Neural cell (in vitro differentiated cells): Measurements from ENCODE around the gene SIX3. TPM values are rescaled to one million over a fixed set of nuclear protein-coding genes. Genes with fewer than 3 reads are reported as not detected.
A peak's percentile ranks its signal among the peaks of the same experiment; 100 is the strongest.

Experiments used
- H2AFZ ChIP-seq: fragments of 200-600, 300-800 bp; sonication (generic), shearing (Covaris generic); 2 replicates; pipeline ENCODE4 v1.6.0; 2014; ENCODE audit warnings: low read depth, mild to moderate bottlenecking, antibody characterized with exemption, low read length, moderate library complexity
- H3F3A ChIP-seq: fragments of 200-600 bp; shearing (Covaris generic); 2 replicates; pipeline ENCODE4 v1.6.1; 2016; ENCODE audit warnings: mild to moderate bottlenecking, moderate library complexity, mixed read lengths, antibody characterized with exemption, low read length; ENCODE audit not compliant: insufficient read depth, poor library complexity, severe bottlenecking
- H3K27ac ChIP-seq: fragments of 200-600, 300-800 bp; sonication (generic), shearing (Covaris generic); 2 replicates; pipeline ENCODE4 v1.5.1; 2014; ENCODE audit warnings: mild to moderate bottlenecking, low read length, moderate library complexity
- H3K27me3 ChIP-seq: fragments of 300-800, 200-600 bp; sonication (generic), shearing (Covaris generic); 2 replicates; pipeline ENCODE4 v1.6.0; 2014; ENCODE audit warnings: mild to moderate bottlenecking, low read depth, low read length, moderate library complexity; ENCODE audit not compliant: insufficient read depth
- H3K36me3 ChIP-seq: fragments of 300-800, 200-600 bp; sonication (generic), shearing (Covaris generic); 2 replicates; pipeline ENCODE4 v1.5.1; 2014; ENCODE audit warnings: mild to moderate bottlenecking, antibody characterized with exemption, low read length, moderate library complexity; ENCODE audit not compliant: insufficient read depth
- H3K4me2 ChIP-seq: fragments of 300-800, 200-600 bp; sonication (generic), shearing (Covaris generic); 2 replicates; pipeline ENCODE4 v1.6.0; 2014; ENCODE audit warnings: mild to moderate bottlenecking, low read length
- H3K4me3 ChIP-seq: fragments of 300-800, 200-600 bp; sonication (generic), shearing (Covaris generic); 2 replicates; pipeline ENCODE4 v1.5.1; 2014; ENCODE audit warnings: mild to moderate bottlenecking, low read length, moderate library complexity
- H3K79me2 ChIP-seq: fragments of 200-600 bp; shearing (Covaris generic); replicated peaks from 2 replicates; pipeline ENCODE4 v1.6.0; 2014; ENCODE audit warnings: mild to moderate bottlenecking, low read length, moderate library complexity; ENCODE audit not compliant: insufficient read depth
- H3K9ac ChIP-seq: fragments of 300-800, 200-600 bp; sonication (generic), shearing (Covaris generic); 2 replicates; pipeline ENCODE4 v1.6.1; 2016; ENCODE audit warnings: mild to moderate bottlenecking, low read length, mixed read lengths
- H3K9me2 ChIP-seq: fragments of 200-600 bp; shearing (Covaris generic); 2 replicates; pipeline ENCODE4 v1.6.1; 2016; ENCODE audit warnings: mild to moderate bottlenecking, low read length, mixed read lengths; ENCODE audit not compliant: insufficient read depth
- H3K9me3 ChIP-seq: fragments of 200-600, 300-800 bp; sonication (generic), shearing (Covaris generic); 2 replicates; pipeline ENCODE4 v1.6.1; 2016; ENCODE audit warnings: mild to moderate bottlenecking, mixed run types, low read length, moderate library complexity, mixed read lengths
- H4K20me1 ChIP-seq: fragments of 200-600 bp; shearing (Covaris generic); 2 replicates; pipeline ENCODE4 v1.6.1; 2016; ENCODE audit warnings: mild to moderate bottlenecking, mixed run types; ENCODE audit not compliant: insufficient read depth
- CTCF ChIP-seq: fragments of 450-650 bp; IDR thresholded peaks from 2 replicates; pipeline ENCODE4 v1.5.1; 2014; ENCODE audit warnings: antibody characterized with exemption, mild to moderate bottlenecking, moderate library complexity; ENCODE audit not compliant: poor library complexity, severe bottlenecking
- EP300 ChIP-seq: fragments of 450-650 bp; conservative IDR thresholded peaks from 2 replicates; pipeline ENCODE4 v1.6.1; 2014; ENCODE audit warnings: antibody characterized with exemption, mild to moderate bottlenecking, moderate library complexity; ENCODE audit not compliant: poor library complexity, severe bottlenecking
- EZH2 ChIP-seq: fragments of 200-600, 300-800 bp; shearing (Covaris generic), sonication (generic); IDR thresholded peaks from 2 replicates; pipeline ENCODE4 v1.6.1; 2014; ENCODE audit warnings: antibody characterized with exemption, low read length, borderline replicate concordance, mild to moderate bottlenecking; ENCODE audit not compliant: insufficient read depth, poor library complexity, severe bottlenecking
- MXI1 ChIP-seq: fragments of 450-650 bp; conservative IDR thresholded peaks from 2 replicates; pipeline ENCODE4 v1.6.1; 2014; ENCODE audit warnings: antibody characterized with exemption, mild to moderate bottlenecking; ENCODE audit not compliant: poor library complexity, severe bottlenecking
- POLR2AphosphoS5 ChIP-seq: IDR thresholded peaks from 2 replicates; pipeline ENCODE4 v1.6.1; 2012
- RAD21 ChIP-seq: fragments of 450-650 bp; conservative IDR thresholded peaks from 2 replicates; pipeline ENCODE4 v1.6.1; 2014; ENCODE audit warnings: antibody characterized with exemption, mild to moderate bottlenecking, moderate library complexity
- REST ChIP-seq: IDR thresholded peaks from 2 replicates; pipeline ENCODE4 v1.6.1; 2012; ENCODE audit warnings: borderline replicate concordance
- SMC3 ChIP-seq: fragments of 450-650 bp; conservative IDR thresholded peaks from 2 replicates; pipeline ENCODE4 v1.6.1; 2014; ENCODE audit warnings: antibody characterized with exemption, mild to moderate bottlenecking, moderate library complexity; ENCODE audit not compliant: poor library complexity
- TAF1 ChIP-seq: IDR thresholded peaks from 2 replicates; pipeline ENCODE4 v1.6.1; 2012; ENCODE audit warnings: low read depth
- polyA plus RNA-seq: library from polyadenylated mRNA; depleted of rRNA; stranded (reverse); fragments of >200 nt; gene quantifications from 2 replicates; pipeline ENCODE4 v1.2.3, GENCODE V29; 2014

The SIX3 gene
- polyA plus RNA-seq, 1 donor from 2014 or later = 8.7 TPM

DNA sequence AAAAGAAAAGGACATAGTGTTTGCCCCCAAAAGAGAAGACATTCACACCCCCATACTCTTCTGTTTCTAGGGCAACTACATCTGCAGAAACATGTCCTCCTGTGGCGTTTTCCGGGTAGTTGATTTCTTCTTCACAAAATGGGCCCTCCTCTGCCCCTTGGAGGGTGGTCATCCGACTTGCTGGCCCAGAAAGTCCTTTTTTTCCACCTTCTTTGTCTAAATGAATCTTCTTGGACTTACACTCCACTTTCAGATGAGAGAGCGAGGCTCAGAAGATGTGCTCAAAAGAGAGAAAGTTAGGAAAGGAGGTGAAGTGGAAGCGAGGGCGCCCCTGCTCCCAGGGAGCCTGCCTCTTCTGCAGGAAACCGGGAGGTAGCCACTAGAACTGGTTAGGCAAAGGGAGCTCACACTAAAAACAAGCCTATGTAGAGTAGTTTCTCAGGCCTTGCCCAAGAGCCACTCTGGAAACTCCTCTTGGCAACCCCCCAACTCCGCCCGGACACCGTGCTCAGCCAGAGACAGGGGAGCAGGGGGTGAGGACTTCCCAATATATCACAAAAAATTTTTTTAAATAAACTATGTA, 10.2 kb upstream of the SIX3 start:
- Histone ChIP-seq H2AFZ (no peak overlapping the region), H3F3A (no peaks in the 10 kb centered on the region), H3K4me3 (no peak overlapping the region), H4K20me1 (no peaks in the 10 kb centered on the region), H3K9me3 (no peaks in the 10 kb centered on the region), H3K9me2 (no peaks in the 10 kb centered on the region), H3K9ac (no peak overlapping the region), H3K4me2 (no peak overlapping the region), H3K27me3 (peaks cover 97% of the 10 kb centered on the region), H3K36me3 (no peaks in the 10 kb centered on the region), H3K27ac (no peak overlapping the region), H3K79me2 (peaks cover 85% of the 10 kb centered on the region)
- TF ChIP-seq RAD21 (no peak), MXI1 (no peak), EZH2 (no peak), REST (no peak), POLR2AphosphoS5 (no peak), SMC3 (no peak), TAF1 (no peak), CTCF (no peak), EP300 (no peak)

DNA sequence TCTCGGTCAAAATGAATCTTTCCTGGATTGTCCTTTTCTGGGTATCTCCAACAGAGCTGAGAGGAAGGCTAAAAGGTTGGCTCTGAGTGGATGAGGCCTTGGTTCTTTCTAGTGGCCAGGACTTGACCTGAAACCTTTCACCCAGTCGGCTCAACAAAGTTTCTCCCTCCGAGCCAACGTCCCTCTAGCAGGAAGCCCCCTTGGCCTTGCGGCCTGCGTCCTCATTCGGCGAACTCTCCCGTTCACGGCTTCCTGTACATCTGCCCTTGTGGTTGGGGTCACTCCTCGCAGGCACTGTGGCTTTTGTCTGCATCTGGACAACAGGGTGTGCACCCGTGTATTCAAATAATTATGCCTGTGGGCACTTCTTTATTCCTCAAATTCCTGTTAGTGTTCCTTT, 9.4 kb upstream of the SIX3 start:
- Histone ChIP-seq H3K9ac (no peak overlapping the region), H3K27ac (no peak overlapping the region), H3K9me2 (no peaks in the 10 kb centered on the region), H4K20me1 (no peaks in the 10 kb centered on the region), H3K4me3 (peak overlapping the region; percentile 84), H2AFZ (no peak overlapping the region), H3K27me3 (peaks cover 97% of the 10 kb centered on the region), H3K36me3 (no peaks in the 10 kb centered on the region), H3F3A (no peaks in the 10 kb centered on the region), H3K79me2 (peaks cover 85% of the 10 kb centered on the region), H3K4me2 (no peak overlapping the region), H3K9me3 (no peaks in the 10 kb centered on the region)
- TF ChIP-seq POLR2AphosphoS5 (no peak), RAD21 (no peak), MXI1 (no peak), CTCF (no peak), EZH2 (no peak), TAF1 (no peak), REST (no peak), SMC3 (no peak), EP300 (no peak)
